Measurements from ENCODE around the gene ZNF814.
"Not testable (repeated sequence)": the region's sequence is repeated elsewhere in the genome, so short reads cannot be mapped to it uniquely, and the experiment has no call there.

ZNF814 gene

GRCh38 chr19:57862351-57862750, 26.5 kb downstream of the ZNF814 start:
- DNase-seq (ENCODE audit: low read depth in 2 of 2): not testable (repeated sequence)

- not testable (repeated sequence) for DNase-seq (ENCODE audit: low read depth in 2 of 2)
Measured at GRCh38 chr19:57854117-57854516, 34.7 kb downstream of the ZNF814 start.

- not testable (repeated sequence) for DNase-seq (ENCODE audit: low read depth in 2 of 2)
Measured at GRCh38 chr19:57851812-57852603, 36.8 kb downstream of the ZNF814 start.

GRCh38 chr19:57850553-57851017, 38.3 kb downstream of the ZNF814 start:
- DNase-seq (ENCODE audit: low read depth in 2 of 2): peak in 1 of 2 donors; percentile 2

- peak; percentile 68 to 76 for DNase-seq (ENCODE audit: low read depth in 2 of 2)
Measured at GRCh38 chr19:57849666-57850473, 39.0 kb downstream of the ZNF814 start, which contains the start of gene ZNF587. Gene ZNF587, plus strand, starts transcription at chr19:57849859. Its CDS starts 180 bp downstream, at chr19:57850039.

- DNase-seq (ENCODE audit: low read depth in 2 of 2): not testable (repeated sequence)
Measured at GRCh38 chr19:57849162-57849665, 39.6 kb downstream of the ZNF814 start.

- not testable (repeated sequence) for DNase-seq (ENCODE audit: low read depth in 2 of 2)
Measured at GRCh38 chr19:57847164-57847563, 41.7 kb downstream of the ZNF814 start.

GRCh38 chr19:57841122-57841763, 47.6 kb downstream of the ZNF814 start:
- DNase-seq (ENCODE audit: low read depth in 2 of 2): no peak

- not testable (repeated sequence) for DNase-seq (ENCODE audit: low read depth in 2 of 2)
Measured at GRCh38 chr19:57838622-57839191, 50.1 kb downstream of the ZNF814 start.

- not testable (repeated sequence) for DNase-seq (ENCODE audit: low read depth in 2 of 2)
Measured at GRCh38 chr19:57836991-57837390, 51.8 kb downstream of the ZNF814 start.

- DNase-seq (ENCODE audit: low read depth in 2 of 2): peak in 1 of 2 donors; percentile 25
Measured at GRCh38 chr19:57830071-57830602, 58.7 kb downstream of the ZNF814 start, which contains the start of gene ZNF587B. Gene ZNF587B, plus strand, starts transcription at chr19:57830299. Its CDS starts 230 bp downstream, at chr19:57830529.

GRCh38 chr19:57829316-57829715, 59.5 kb downstream of the ZNF814 start:
- DNase-seq (ENCODE audit: low read depth in 2 of 2): no peak

- no peak for DNase-seq (ENCODE audit: low read depth in 2 of 2)
Measured at GRCh38 chr19:57825511-57825910, 63.3 kb downstream of the ZNF814 start.

GRCh38 chr19:57823608-57824007, 65.2 kb downstream of the ZNF814 start:
- not testable (repeated sequence) for DNase-seq (ENCODE audit: low read depth in 2 of 2)

- DNase-seq (ENCODE audit: low read depth in 2 of 2): not testable (repeated sequence)
Measured at GRCh38 chr19:57823155-57823554, 65.7 kb downstream of the ZNF814 start.

GRCh38 chr19:57821501-57821900, 67.3 kb downstream of the ZNF814 start:
- DNase-seq (ENCODE audit: low read depth in 2 of 2): not testable (repeated sequence)

- not testable (repeated sequence) for DNase-seq (ENCODE audit: low read depth in 2 of 2)
Measured at GRCh38 chr19:57821095-57821494, 67.7 kb downstream of the ZNF814 start.

- DNase-seq (ENCODE audit: low read depth in 2 of 2): no peak
Measured at GRCh38 chr19:57820599-57820998, 68.2 kb downstream of the ZNF814 start.

- DNase-seq (ENCODE audit: low read depth in 2 of 2): peak; percentile 69
Measured at GRCh38 chr19:57819475-57820148, 69.2 kb downstream of the ZNF814 start.

- DNase-seq (ENCODE audit: low read depth in 2 of 2): no peak
Measured at GRCh38 chr19:57818378-57818777, 70.5 kb downstream of the ZNF814 start.

All from stimulated activated CD8-positive, alpha-beta memory T cell treated with anti-CD3 and anti-CD28 coated beads, Interleukin-15, amount 100 ng/mL, for 48 hours (primary cell).